H4 (cell line): Measurements from ENCODE around the gene SPEM3. TPM values are rescaled to one million over a fixed set of nuclear protein-coding genes. Genes with fewer than 3 reads are reported as not detected.
"Not testable (repeated sequence)": the region's sequence is repeated elsewhere in the genome, so short reads cannot be mapped to it uniquely, and the experiment has no call there.

ENCODE experiments used
- DNase-seq: peaks from one replicate; pipeline ENCODE4 v3.0.0-alpha.2; 2015; ENCODE audit warnings: low spot score
- total RNA-seq: library from RNA; depleted of rRNA; stranded (reverse); fragments of >200 nt; shearing (Covaris generic); gene quantifications from 2 replicates; pipeline ENCODE4 v1.2.3, GENCODE V29; 2014

Gene SPEM3
- total RNA-seq, 1 experiment from 2014 or later: not detected

GRCh38 chr17:7442142-7442541 is 13.5 kb downstream of the SPEM3 start:
- DNase-seq: no peak

- no peak for DNase-seq
Observed at GRCh38 chr17:7443499-7444485, 15.1 kb downstream of the SPEM3 start.

GRCh38 chr17:7444682-7445618 is 16.3 kb downstream of the SPEM3 start, which contains the start of gene CHRNB1:
TSS of gene CHRNB1 (plus strand) at chr17:7445061. CDS start at chr17:7445128, 67 bp downstream.
- no peak for DNase-seq

- DNase-seq: no peak
Observed at GRCh38 chr17:7445619-7445968, 16.9 kb downstream of the SPEM3 start.

- DNase-seq: no peak
Observed at GRCh38 chr17:7448461-7448860, 19.8 kb downstream of the SPEM3 start.

GRCh38 chr17:7459961-7460545 is 31.4 kb downstream of the SPEM3 start:
- no peak for DNase-seq

- DNase-seq: no peak
Observed at GRCh38 chr17:7460850-7461660, 32.4 kb downstream of the SPEM3 start.

- DNase-seq: no peak
Observed at GRCh38 chr17:7462474-7463371, 34.1 kb downstream of the SPEM3 start.

GRCh38 chr17:7463372-7463846 is 34.8 kb downstream of the SPEM3 start:
- no peak for DNase-seq

- no peak for DNase-seq
Observed at GRCh38 chr17:7464081-7464480, 35.4 kb downstream of the SPEM3 start.

GRCh38 chr17:7465597-7466275 is 37.1 kb downstream of the SPEM3 start:
- no peak for DNase-seq

- DNase-seq: no peak
Observed at GRCh38 chr17:7466318-7466638, 37.6 kb downstream of the SPEM3 start.

GRCh38 chr17:7466639-7467341 is 38.1 kb downstream of the SPEM3 start:
- DNase-seq: no peak

- DNase-seq: no peak
Observed at GRCh38 chr17:7467498-7467897, 38.8 kb downstream of the SPEM3 start.

GRCh38 chr17:7468290-7468689 is 39.6 kb downstream of the SPEM3 start:
- DNase-seq: no peak

- DNase-seq: no peak
Observed at GRCh38 chr17:7468804-7469389, 40.2 kb downstream of the SPEM3 start.

- DNase-seq: not testable (repeated sequence)
Observed at GRCh38 chr17:7469843-7470242, 41.2 kb downstream of the SPEM3 start.

GRCh38 chr17:7470457-7470973 is 41.9 kb downstream of the SPEM3 start:
- not testable (repeated sequence) for DNase-seq
